GM12873 (cell line): Measurements from ENCODE around the gene EIF2AK3.

Source experiments
- CTCF ChIP-seq: IDR thresholded peaks from 2 replicates; pipeline ENCODE4 v1.5.1; 2012; ENCODE audit warnings: low read depth, mild to moderate bottlenecking, moderate library complexity, low read length, control low read depth; ENCODE audit not compliant: insufficient read depth; ENCODE audit errors: missing control alignments

EIF2AK3 gene

GRCh38 chr2:88606371-88607030 lies 20.8 kb downstream of the EIF2AK3 start:
- TF ChIP-seq CTCF, result no peak

- TF ChIP-seq CTCF, result no peak
Measured at GRCh38 chr2:88603146-88603545, 24.1 kb downstream of the EIF2AK3 start.

GRCh38 chr2:88602022-88602421 lies 25.2 kb downstream of the EIF2AK3 start:
- TF ChIP-seq CTCF, result no peak

GRCh38 chr2:88601286-88601685 lies 26.0 kb downstream of the EIF2AK3 start:
- no peak for TF ChIP-seq CTCF

- TF ChIP-seq CTCF, result no peak
Measured at GRCh38 chr2:88600038-88600465, 27.2 kb downstream of the EIF2AK3 start.

GRCh38 chr2:88599527-88599926 lies 27.7 kb downstream of the EIF2AK3 start:
- no peak for TF ChIP-seq CTCF

GRCh38 chr2:88597168-88597567 lies 30.1 kb downstream of the EIF2AK3 start:
- no peak for TF ChIP-seq CTCF
